D721Med (cell line): ENCODE measurements around the gene MFSD6L.
A peak's percentile ranks its signal among the peaks of the same experiment; 100 is the strongest.
"Not testable (repeated sequence)": the region's sequence is repeated elsewhere in the genome, so short reads cannot be mapped to it uniquely, and the experiment has no call there.

Source experiments
- DNase-seq: peaks from one replicate; pipeline ENCODE4 v3.0.0; 2011; ENCODE audit warnings: low spot score; ENCODE audit not compliant: insufficient read length
- FAIRE-seq: peaks from 2 replicates; lab custom pipeline; 2011; peaks lifted over from hg19 to GRCh38; lab: Jason Lieb, UNC
- CTCF ChIP-seq: IDR thresholded peaks from 2 replicates; pipeline ENCODE4 v1.5.1; 2012; ENCODE audit warnings: mild to moderate bottlenecking, control low read depth; ENCODE audit not compliant: insufficient read depth; ENCODE audit errors: missing control alignments

MFSD6L gene

GRCh38 chr17:8818047-8818446, 18.9 kb upstream of the MFSD6L start:
- no peak for FAIRE-seq
- no peak for TF ChIP-seq CTCF
- no peak for DNase-seq

- DNase-seq (no peak), FAIRE-seq (no peak)
- TF ChIP-seq CTCF = no peak
Observed at GRCh38 chr17:8806926-8807550, 7.9 kb upstream of the MFSD6L start.

GRCh38 chr17:8806253-8806925, 7.2 kb upstream of the MFSD6L start:
- FAIRE-seq = no peak

GRCh38 chr17:8805396-8805795, 6.2 kb upstream of the MFSD6L start:
- not testable (repeated sequence) for DNase-seq, FAIRE-seq

More at GRCh38 chr17:8806253-8806925, 7.2 kb upstream of the MFSD6L start:
- DNase-seq = no peak
- no peak for TF ChIP-seq CTCF

GRCh38 chr17:8803531-8804420, 4.6 kb upstream of the MFSD6L start:
- DNase-seq = no peak
- peak; percentile 0 for TF ChIP-seq CTCF
- no peak for FAIRE-seq

- no peak for TF ChIP-seq CTCF
- DNase-seq = no peak
- no peak for FAIRE-seq
Observed at GRCh38 chr17:8801135-8801840, 2.1 kb upstream of the MFSD6L start.

- TF ChIP-seq CTCF = no peak
- DNase-seq (no peak), FAIRE-seq (no peak)
Observed at GRCh38 chr17:8800656-8801055, 1.5 kb upstream of the MFSD6L start.
